AG04450 (cell line): ENCODE measurements around the gene DGKI. TPM values are rescaled to one million over a fixed set of nuclear protein-coding genes. Genes with fewer than 3 reads are reported as not detected.
"Not testable (repeated sequence)": the region's sequence is repeated elsewhere in the genome, so short reads cannot be mapped to it uniquely, and the experiment has no call there.

ENCODE experiments used
- CTCF ChIA-PET: fragments of 300-600, 350-600 bp; formaldehyde crosslinking; extraction: SDS; loops from one replicate; lab custom pipeline; 2022; ENCODE audit warnings: antibody characterized with exemption, inconsistent platforms; lab: Charles Lee
- POLR2A ChIA-PET: fragments of 350-600 bp; formaldehyde crosslinking; extraction: SDS; loops from one replicate; lab custom pipeline; 2021; ENCODE audit warnings: antibody characterized with exemption, inconsistent platforms; lab: Yijun Ruan, JAX
- DNase-seq: peaks from one replicate; pipeline ENCODE4 v3.0.0-alpha.2; 2011; ENCODE audit warnings: low read depth, low spot score
- H3K27ac ChIP-seq: one replicate; pipeline ENCODE4 v1.5.1; 2012; ENCODE audit warnings: low read depth, low read length, control low read depth
- H3K27me3 ChIP-seq: one replicate; pipeline ENCODE4 v1.6.0; 2012; ENCODE audit warnings: low read length; ENCODE audit not compliant: control insufficient read depth, insufficient read depth
- H3K4me3 ChIP-seq: 2 replicates; pipeline ENCODE4 v1.5.1; 2011; ENCODE audit warnings: mild to moderate bottlenecking, low read depth, low read length, control low read depth
- H3K9me3 ChIP-seq: 2 replicates; pipeline ENCODE4 v1.5.1; 2012; ENCODE audit warnings: low read length; ENCODE audit not compliant: control insufficient read depth, insufficient read depth
- CTCF ChIP-seq: IDR thresholded peaks from 2 replicates; pipeline ENCODE4 v1.5.1; 2011; ENCODE audit warnings: low read depth, low read length, control low read depth, inconsistent platforms
- polyA plus RNA-seq: library from polyadenylated mRNA; depleted of rRNA; stranded (reverse); fragments of >200 nt; gene quantifications from 2 replicates; pipeline ENCODE4 v1.2.3, GENCODE V29; 2011

Gene DGKI
- polyA plus RNA-seq, 1 experiment = 3.1 TPM

- DNase-seq = no peak
- CTCF ChIA-PET = interaction anchor here (1.2 to 6.0 kb wide), 4 partner anchors 163 to 180 kb away, joined by 3 to 38 read pairs (median 4); no protein-coding TSS in a partner anchor
Measured at GRCh38 chr7:137836541-137836940, 10.2 kb downstream of the DGKI start.

DNA sequence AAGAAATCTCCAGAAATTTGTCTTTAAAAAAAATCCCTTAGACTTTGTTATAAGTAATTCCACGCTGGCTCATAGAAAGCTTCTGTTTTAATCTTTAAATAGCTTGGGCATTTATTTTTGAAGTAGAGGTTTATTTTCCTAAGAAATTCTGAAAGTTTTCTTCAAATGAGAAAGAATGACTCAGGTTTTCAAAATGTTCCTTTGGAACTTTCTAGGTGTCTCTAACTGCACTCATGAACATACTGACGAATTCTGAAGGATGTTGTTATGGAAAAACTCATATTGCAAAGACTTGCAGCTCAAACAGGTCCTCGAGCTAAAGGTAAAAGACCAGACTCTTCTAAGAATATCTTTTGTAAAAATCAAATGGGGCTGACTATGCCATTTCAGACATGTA is 10.7 kb downstream of the DGKI start:
- POLR2A ChIA-PET = no interaction called here
- CTCF ChIA-PET = interaction anchor here (1.4 to 6.0 kb wide), 3 partner anchors 163 to 180 kb away, joined by 3 to 38 read pairs (median 4); no protein-coding TSS in a partner anchor
- no peak for DNase-seq
- TF ChIP-seq CTCF = no peak
- no peak overlapping the region for H3K4me3 ChIP-seq
- H3K27me3 ChIP-seq = no peaks in the 10 kb centered on the region
- H3K27ac ChIP-seq = no peak overlapping the region
- H3K9me3 ChIP-seq = peaks cover 17% of the 10 kb centered on the region; the same call in 1 of the 2 replicates

More at GRCh38 chr7:137836541-137836940, 10.2 kb downstream of the DGKI start:
- no peak for TF ChIP-seq CTCF
- no peaks in the 10 kb centered on the region for H3K27me3 ChIP-seq
- H3K9me3 ChIP-seq = peaks cover 17% of the 10 kb centered on the region; the same call in 1 of the 2 replicates
- POLR2A ChIA-PET = no interaction called here
- no peak overlapping the region for H3K4me3 ChIP-seq
- no peak overlapping the region for H3K27ac ChIP-seq

DNA sequence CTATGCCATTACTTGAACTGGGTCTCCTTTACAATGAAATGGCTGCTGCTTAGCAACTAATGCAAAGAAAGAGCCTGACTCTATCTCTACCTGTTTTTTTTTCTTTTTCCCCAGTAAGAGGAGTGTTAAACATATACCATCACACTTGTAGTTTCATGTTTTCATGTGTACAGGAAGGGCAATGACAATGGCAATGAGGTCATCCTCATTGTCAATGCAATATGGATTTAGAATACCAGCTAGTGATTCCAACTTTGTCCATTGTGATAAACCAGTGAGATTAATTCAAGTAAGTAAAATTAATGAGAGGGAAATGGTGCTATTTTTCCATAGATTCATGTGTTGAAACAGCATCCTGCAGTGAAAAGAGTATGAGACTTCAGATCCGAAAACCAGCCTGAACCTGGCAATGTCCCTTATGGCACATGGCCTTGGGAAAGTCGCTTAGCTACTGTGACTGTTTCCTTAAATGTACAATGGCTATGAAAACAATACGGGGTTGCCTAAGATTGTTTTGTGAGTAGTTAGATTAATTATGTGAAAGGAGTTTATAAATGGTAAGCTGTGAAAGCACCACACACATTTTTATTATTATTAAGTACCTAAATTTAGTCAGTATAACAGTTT is 11.2 kb downstream of the DGKI start:
- no peak for DNase-seq
- no peak for TF ChIP-seq CTCF
- Histone ChIP-seq H3K9me3 (peaks cover 17% of the 10 kb centered on the region; the same call in 1 of the 2 replicates), H3K27me3 (no peaks in the 10 kb centered on the region), H3K27ac (no peak overlapping the region), H3K4me3 (no peak overlapping the region)
- POLR2A ChIA-PET = no interaction called here
- CTCF ChIA-PET = interaction anchor here (1.4 to 6.0 kb wide), 4 partner anchors 164 to 209 kb away, joined by 3 to 38 read pairs (median 6); no protein-coding TSS in a partner anchor

- TF ChIP-seq CTCF = no peak
- POLR2A ChIA-PET = no interaction called here
- H3K27ac ChIP-seq = no peak overlapping the region
- no peaks in the 10 kb centered on the region for H3K27me3 ChIP-seq
- peaks cover 17% of the 10 kb centered on the region; the same call in 1 of the 2 replicates for H3K9me3 ChIP-seq
- no peak overlapping the region for H3K4me3 ChIP-seq
- CTCF ChIA-PET = interaction anchor here (1.4 to 6.0 kb wide), 2 partner anchors 178 to 208 kb away, joined by 7 to 38 read pairs; no protein-coding TSS in a partner anchor
- DNase-seq = no peak
Measured at GRCh38 chr7:137834552-137834951, 12.2 kb downstream of the DGKI start.

GRCh38 chr7:137832990-137833389 is 13.8 kb downstream of the DGKI start:
- peaks cover 17% of the 10 kb centered on the region; the same call in 1 of the 2 replicates for H3K9me3 ChIP-seq
- H3K4me3 ChIP-seq, POLR2A ChIA-PET, CTCF ChIA-PET, H3K27me3 ChIP-seq, H3K27ac ChIP-seq, DNase-seq: not testable (repeated sequence)
